GM12801 (cell line): ENCODE measurements around the gene LBX2.

ENCODE experiments used
- TF ChIP-seq, protein P1 (sequence below): IDR thresholded peaks from one replicate; pipeline ENCODE4 v1.5.1; 2011; ENCODE audit warnings: control low read depth; ENCODE audit not compliant: insufficient read length; ENCODE audit errors: extremely low read depth

The LBX2 gene

DNA sequence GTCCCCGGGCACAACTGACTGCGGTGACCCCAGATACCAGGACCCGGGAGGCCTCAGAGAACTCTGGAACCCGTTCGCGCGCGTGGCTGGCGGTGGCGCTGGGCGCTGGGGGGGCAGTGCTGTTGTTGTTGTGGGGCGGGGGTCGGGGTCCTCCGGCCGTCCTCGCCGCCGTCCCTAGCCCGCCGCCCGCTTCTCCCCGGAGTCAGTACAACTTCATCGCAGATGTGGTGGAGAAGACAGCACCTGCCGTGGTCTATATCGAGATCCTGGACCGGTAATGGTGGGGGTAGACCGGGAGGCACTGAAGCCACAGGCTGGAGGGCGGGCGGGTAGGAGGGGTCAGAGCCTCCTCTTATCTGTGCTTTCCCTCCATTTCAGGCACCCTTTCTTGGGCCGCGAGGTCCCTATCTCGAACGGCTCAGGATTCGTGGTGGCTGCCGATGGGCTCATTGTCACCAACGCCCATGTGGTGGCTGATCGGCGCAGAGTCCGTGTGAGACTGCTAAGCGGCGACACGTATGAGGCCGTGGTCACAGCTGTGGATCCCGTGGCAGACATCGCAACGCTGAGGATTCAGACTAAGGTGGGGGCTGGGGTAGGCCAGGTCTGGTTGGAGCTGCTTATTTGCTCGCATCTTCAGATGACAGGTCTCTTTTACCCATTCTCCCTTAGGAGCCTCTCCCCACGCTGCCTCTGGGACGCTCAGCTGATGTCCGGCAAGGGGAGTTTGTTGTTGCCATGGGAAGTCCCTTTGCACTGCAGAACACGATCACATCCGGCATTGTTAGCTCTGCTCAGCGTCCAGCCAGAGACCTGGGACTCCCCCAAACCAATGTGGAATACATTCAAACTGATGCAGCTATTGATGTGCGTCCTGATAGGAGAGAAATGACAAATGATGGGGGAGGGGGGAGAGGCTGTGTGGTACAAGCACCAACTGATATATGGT, 31.1 kb upstream of the LBX2 start:
- TF ChIP-seq, protein P1, sequence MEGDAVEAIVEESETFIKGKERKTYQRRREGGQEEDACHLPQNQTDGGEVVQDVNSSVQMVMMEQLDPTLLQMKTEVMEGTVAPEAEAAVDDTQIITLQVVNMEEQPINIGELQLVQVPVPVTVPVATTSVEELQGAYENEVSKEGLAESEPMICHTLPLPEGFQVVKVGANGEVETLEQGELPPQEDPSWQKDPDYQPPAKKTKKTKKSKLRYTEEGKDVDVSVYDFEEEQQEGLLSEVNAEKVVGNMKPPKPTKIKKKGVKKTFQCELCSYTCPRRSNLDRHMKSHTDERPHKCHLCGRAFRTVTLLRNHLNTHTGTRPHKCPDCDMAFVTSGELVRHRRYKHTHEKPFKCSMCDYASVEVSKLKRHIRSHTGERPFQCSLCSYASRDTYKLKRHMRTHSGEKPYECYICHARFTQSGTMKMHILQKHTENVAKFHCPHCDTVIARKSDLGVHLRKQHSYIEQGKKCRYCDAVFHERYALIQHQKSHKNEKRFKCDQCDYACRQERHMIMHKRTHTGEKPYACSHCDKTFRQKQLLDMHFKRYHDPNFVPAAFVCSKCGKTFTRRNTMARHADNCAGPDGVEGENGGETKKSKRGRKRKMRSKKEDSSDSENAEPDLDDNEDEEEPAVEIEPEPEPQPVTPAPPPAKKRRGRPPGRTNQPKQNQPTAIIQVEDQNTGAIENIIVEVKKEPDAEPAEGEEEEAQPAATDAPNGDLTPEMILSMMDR: no peak

DNA sequence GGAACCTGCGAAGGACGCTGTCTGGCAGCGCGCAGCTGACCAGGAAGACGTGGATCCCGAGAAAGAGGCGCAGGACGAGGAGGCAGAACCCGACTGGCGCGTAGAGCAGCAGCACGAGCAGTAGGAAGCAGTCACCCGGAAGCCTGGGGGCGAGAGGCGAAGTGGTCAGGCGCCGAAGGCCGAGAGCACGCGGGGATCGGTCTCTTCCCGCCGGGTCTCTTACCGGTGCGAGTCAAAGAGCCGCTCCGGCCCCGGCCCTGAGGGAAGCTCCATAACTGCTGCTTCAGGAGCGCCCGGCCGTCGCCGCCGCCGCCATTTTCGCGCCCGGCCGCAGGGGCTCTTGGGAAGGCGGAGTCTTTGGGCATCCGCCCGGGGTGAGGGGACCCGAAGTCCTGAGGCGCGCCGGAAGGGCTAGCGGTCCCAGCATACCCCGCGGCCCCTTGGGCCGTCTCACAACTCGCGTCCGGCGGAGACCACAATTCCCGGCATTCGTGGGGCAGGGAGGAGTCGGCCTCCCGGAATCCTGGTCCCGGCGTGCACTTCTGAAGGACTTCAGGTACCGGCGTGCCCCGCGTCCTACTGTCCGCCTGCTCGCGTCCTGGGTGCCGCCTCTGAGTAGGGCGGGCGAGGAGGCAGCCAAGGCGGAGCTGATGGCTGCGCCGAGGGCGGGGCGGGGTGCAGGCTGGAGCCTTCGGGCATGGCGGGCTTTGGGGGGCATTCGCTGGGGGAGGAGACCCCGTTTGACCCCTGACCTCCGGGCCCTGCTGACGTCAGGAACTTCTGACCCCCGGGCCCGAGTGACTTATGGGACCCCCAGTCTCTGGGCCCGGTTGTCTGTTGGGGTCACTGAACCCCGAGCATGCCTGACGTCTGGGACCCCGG, 30.2 kb upstream of the LBX2 start, which contains the start of the genes AUP1 and HTRA2:
AUP1 (minus strand) TSS at position 350 of the 882 bp plus-strand sequence; CDS start at position 273, 77 bp downstream.
HTRA2 (plus strand) TSS at position 577 of the 882 bp plus-strand sequence; CDS start at position 651, 74 bp downstream.
- TF ChIP-seq, protein P1: no peak

DNA sequence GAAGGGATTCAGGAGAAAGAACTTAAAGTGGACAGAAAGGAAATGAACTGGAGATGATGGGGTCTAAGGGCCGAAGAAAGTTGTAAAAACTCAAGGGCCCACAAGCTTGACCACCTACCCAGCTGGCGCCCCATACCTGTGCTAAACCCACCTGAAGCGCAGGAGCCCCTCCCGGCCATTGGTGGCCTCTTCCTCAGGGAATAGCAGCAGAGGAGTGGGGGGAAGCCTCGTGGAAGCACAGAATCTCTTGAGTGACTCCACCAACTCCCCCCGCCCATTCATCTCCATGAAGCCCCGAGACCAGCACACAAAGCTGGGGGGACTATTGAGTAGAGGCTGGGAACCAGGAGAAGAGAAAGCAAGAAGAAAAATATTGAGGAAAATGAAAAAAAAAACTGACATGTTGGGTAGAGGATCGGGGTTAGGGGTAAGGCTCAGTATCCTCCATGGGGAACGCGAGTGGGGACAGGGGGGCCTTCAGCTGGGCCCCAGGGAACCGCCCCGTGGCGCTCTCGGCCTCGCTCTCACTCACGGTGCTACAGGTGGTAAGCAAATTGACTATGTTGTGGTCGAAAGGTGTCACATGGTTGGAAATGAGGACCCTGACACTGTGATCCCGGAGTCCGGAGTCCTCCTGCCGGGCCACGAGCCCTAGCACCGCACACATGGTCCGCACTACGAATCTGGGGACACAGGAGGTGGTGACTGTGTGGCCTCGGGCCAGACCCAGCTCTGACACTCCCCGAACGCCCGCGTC, 29.4 kb upstream of the LBX2 start:
- TF ChIP-seq, protein P1: no peak

DNA sequence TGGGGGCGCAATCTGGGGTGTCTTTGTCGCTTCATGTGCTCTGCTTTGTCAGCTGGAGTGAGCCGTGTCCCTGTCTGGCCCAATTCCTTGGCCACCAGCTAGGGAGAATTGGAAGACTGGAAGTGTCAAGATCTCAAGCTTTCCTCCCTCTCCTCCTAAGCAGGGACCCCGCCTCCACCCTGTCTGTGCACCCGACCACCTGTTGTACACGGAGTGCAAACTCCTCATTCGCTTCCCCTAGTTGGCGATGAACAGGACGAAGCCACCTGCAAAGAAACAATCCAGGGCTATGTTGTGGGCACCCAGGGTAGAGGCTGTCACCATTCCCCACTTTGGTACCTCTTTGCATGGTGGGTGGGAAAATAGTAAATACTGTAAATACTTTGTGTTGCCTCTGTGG, 28.3 kb upstream of the LBX2 start:
- TF ChIP-seq, protein P1: no peak

DNA sequence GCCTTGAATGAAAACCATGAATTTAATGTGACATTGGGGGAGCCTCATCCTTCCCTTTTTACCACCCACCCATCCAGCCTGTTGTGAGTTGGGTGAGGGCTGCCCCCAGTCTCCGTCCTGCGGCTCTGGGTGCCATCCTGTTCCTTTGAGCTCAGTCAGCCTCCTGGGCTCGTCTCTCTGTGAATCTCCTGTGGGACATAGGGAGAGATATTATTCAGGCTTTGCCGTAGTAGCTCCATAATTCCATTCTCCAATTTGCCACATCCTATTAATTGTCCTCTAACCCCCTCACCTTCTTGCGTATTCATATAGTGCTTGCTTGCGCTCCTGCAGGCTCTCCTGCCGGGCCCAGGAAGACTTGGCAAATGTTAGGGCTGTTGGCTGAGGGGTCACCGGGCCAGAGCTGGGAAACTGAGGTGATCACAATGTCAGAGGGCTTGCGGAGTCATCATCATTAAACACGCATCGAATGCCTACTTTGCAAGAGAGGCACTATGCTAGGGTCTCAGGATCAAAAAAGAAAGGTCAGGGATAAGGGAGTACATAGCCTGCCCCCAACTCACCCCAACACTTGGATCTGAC, 27.3 kb upstream of the LBX2 start:
- TF ChIP-seq, protein P1: no peak

DNA sequence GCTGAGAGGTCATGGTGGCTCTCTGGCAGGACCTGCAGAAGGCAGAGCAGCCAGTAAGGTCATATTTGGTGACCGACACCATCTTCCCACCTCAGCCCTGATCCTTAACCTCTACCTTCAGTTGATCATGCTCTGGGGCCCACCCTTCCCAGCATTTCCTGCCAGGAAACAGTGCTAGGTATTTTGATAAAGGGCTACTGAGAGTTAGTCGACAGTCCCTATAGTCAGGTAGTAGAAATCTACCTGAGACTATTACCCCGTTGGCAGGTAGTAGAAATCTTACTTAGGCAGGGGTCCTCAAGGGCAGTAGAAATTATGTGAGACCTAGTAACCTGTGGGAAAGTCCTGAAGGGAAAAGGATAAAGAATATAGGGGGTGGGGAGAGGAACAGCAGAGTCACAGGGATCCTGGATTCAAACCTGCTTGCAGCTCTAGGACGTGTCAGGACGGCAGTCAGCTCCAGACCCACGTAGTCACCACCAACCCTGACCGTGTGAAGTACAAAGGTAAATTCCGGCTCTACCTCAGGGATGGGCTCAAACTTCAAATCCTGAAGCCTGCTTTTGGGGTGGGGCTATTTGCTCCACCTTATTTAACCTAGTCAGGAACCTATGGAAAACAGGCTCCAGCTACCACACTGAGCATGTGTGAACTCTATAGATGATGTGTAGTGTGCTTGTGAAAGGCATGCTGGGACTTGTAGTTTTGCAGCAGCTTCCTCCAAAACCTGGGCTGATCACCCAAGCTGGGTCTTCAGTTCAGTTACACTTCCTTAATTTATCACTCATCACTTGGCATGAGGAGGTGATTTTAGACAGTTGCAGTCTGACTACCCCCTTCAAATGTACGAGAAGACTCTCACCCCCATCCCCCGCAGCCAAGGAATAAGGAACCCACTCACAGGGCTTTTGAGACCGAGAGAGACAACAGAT, 26.6 kb upstream of the LBX2 start, which contains the start of gene DQX1:
DQX1 (minus strand) TSS at position 515 of the 932 bp plus-strand sequence; CDS start at position 13, 502 bp downstream.
- TF ChIP-seq, protein P1: no peak
